Measurements from ENCODE around the gene RPS21.

DNA sequence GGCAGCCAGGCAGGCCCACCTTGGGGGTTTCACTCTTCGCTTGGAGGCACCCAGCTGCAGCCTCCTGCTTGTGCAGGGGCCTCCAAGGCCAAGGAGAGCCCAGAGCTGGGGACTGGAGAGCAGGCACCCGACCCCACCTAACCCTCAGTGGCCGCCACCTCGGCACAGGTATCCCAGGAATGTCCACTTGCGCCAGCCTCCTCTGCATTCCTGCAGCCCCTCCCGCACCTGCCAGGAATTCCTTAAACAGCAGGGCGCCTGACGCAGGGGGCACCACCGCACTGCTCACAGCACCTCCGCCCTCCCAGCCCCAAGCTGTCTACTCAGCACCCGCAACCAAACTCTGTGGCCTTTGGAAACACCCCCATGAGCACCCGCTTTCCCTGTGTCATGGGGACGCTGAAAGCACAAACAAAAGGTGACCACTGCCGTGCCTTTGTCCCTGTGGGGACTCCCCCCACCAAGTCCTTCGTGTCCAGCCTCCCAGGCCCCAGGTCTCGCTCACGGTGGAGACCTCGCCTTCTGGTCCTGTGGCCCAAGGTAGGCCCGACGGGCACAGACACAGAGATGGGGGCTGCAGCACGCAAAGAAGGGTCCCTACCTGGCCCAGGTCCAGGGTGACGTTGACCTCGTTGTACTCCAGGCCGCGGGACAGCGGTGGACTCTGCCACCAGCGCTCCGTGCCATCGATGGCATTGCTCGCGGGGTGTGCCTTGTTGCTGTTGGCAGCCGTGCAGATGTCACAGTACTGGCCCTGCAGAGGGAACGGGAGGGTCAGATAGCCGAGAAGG, 24.9 kb upstream of the RPS21 start:
- TF ChIP-seq, protein P1, sequence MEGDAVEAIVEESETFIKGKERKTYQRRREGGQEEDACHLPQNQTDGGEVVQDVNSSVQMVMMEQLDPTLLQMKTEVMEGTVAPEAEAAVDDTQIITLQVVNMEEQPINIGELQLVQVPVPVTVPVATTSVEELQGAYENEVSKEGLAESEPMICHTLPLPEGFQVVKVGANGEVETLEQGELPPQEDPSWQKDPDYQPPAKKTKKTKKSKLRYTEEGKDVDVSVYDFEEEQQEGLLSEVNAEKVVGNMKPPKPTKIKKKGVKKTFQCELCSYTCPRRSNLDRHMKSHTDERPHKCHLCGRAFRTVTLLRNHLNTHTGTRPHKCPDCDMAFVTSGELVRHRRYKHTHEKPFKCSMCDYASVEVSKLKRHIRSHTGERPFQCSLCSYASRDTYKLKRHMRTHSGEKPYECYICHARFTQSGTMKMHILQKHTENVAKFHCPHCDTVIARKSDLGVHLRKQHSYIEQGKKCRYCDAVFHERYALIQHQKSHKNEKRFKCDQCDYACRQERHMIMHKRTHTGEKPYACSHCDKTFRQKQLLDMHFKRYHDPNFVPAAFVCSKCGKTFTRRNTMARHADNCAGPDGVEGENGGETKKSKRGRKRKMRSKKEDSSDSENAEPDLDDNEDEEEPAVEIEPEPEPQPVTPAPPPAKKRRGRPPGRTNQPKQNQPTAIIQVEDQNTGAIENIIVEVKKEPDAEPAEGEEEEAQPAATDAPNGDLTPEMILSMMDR (IDR thresholded peaks at IDR 0.05): no peak
- TF ChIP-seq POLR2A (IDR thresholded peaks at IDR 0.05): no peak
